HG03457 (cell line): ENCODE measurements around the gene GRIP1.

Experiments
- ATAC-seq: cut with Tn5 transposase; IDR thresholded peaks from one replicate; pipeline ENCODE4 v1.9.1; 2021; ENCODE audit warnings: moderate number of reproducible peaks; ENCODE audit not compliant: unreplicated experiment

Gene GRIP1

GRCh38 chr12:66345212-66345611, 333.7 kb downstream of the GRIP1 start:
- no peak for ATAC-seq

GRCh38 chr12:66341126-66341525, 337.8 kb downstream of the GRIP1 start:
- ATAC-seq: no peak

- ATAC-seq: no peak
Observed at GRCh38 chr12:66340131-66340530, 338.7 kb downstream of the GRIP1 start.

- ATAC-seq: no peak
Observed at GRCh38 chr12:66337381-66338010, 341.4 kb downstream of the GRIP1 start.

DNA sequence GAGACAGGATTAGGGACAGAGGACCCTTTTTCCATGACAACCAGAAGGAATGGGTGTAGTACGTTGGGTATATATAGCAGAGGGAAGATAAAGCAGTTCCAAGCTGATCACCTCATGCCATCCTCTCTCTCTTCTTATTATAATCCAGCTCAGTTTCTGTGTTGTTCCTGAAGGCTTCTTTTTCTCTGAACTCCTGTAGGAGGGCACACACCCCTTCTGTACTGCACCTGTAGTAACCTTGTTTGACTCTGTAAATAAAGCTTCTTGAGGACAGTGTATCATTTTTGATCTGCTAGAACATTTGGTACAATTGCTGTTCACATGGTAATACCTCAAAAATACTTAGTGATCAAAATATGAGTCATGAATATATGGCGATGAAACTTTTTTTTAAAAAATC, 343.1 kb downstream of the GRIP1 start:
- no peak for ATAC-seq

DNA sequence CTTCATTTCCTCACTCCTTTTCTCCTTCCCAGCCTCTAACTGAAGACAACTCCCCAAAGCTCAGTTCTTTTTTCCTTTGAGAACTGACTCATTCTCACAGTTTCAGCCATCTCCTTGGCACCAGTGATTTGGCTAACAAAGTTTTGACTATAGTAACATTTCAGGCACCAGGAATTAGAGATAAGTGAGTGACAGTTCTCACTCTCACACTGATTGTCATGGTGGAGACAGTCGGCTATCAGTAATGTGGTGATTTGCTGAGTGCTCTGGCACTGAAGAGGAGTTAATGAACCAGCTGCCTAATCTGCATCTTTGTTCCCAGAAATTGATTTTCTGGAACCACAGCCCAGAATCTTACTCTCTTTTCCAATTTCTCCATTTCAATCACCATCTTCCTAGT, 347.1 kb downstream of the GRIP1 start:
- no peak for ATAC-seq

- no peak for ATAC-seq
Observed at GRCh38 chr12:66331016-66331415, 347.9 kb downstream of the GRIP1 start.

GRCh38 chr12:66329941-66330340, 348.9 kb downstream of the GRIP1 start:
- ATAC-seq: no peak

DNA sequence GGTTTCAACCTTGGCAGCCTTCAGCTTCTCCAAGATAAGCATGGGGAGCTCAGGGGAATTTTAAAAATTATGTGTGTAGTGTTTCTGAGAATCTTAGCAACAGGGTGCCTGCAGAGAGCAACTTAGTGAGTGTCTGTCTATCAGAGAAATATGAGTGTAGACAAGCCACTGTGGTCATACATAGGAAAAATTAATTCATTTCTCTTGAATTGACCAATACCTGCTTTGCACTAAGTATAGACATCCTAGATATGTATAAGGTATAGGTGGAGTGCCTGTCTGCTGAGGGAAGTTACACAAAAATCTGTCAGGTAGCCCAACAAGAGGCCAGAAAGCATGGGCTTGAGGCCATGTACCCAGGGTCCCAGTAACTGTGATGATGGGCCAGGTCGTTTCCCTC, 355.9 kb downstream of the GRIP1 start:
- no peak for ATAC-seq

DNA sequence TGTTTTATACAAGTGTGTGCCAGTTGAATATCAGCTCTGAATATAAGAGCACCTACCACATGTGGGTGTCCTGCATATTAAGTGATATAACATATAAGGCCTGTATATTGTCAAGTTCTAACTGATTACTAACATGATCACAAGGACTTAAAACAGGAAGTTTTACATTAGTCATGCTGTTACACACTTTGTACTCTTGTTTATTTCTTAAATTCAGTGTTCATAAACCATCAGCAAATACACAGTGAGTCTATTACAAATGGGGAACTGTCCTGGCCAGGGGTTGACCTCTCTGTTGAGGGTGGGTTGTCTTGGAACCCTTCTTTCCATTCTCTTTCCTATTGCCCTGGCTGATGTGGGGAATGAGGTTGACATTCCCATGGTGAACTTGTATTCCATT, 357.4 kb downstream of the GRIP1 start:
- ATAC-seq: no peak

DNA sequence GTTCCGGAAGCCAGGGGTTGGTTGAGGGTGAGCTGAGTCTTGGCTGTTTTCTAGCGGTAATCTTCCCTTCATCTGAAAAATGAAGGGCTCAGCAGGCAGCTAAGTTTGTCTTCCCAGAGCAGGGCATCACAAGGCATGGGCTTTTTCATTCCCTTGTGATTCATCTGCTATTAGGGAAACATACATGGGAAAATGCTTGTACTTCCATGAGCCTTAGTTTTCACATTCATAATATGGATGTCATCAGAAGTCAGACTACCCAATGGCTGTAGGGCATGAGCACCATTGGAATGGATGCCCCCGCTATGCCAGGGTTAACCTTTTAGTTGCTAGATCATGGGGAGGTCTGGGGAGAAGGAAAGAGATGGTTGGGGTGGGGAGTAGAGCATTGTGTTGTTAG, 357.9 kb downstream of the GRIP1 start:
- ATAC-seq: no peak

- ATAC-seq: peak; percentile 57
Observed at GRCh38 chr12:66319266-66319954, 359.5 kb downstream of the GRIP1 start.

GRCh38 chr12:66314278-66314677, 364.6 kb downstream of the GRIP1 start:
- ATAC-seq: no peak

DNA sequence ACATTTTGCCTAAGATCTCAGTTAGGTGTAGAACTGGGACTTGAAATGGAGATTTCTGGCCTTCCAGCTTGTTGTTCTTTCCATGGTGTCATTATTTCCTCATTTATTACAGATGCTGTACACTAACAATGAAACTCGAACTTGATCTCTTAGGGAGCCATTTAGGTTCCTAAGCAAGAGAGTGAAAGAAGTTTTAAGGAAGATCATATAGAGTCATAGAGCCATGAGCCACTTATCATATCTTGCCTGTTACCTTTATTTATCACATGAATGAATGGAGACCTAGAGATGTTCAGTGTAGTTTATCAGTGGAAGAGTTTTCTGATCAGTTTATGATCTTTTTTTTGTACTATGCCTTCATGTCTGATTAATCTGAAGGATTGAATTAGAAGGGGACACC, 366.7 kb downstream of the GRIP1 start:
- no peak for ATAC-seq

DNA sequence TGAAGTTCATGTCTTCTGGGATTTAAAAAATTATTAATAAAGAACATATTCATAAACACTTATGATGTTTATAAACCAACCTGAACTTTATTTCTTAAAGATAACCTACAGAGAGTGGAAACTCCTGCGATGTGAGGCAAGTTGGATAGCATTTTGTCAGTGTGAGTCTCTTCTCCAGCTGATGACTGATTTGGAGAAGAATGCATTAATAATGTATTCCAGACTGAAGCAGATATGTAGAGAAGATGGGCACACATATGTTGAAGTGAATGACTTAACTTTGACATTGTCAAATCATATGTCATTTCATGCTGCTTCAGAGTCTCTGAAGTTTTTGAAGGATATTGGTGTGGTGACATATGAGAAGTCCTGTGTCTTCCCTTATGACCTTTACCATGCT, 369.3 kb downstream of the GRIP1 start:
- no peak for ATAC-seq

DNA sequence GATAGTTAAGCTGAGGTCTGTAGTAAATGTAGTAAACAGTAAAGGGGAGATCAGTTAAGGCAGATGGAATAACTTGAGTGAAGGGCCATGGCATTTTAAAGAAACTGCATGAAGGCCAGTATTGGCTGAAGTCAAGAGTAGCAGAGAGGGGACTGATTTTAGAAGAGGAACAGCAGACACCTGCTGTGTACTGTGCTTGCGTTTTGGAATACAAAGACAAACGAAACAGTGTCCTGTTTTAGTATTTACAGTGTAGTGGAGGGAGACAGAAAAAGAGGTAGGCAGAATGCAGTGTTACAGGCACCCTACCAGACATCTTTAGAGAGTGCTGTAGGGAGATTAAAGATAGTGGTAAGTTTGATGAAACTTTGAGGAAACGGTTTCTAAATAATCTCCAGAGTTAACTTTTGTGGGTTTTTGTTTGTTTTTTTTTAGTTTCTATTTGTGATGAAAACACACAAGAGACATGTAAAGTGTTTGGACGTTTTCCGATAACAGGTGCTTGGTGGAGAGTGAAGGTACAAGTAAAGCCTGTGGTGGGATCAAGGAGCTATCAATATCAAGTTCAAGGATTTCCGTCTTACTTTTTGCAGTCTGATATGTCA, 374.5 kb downstream of the GRIP1 start:
- ATAC-seq: no peak

DNA sequence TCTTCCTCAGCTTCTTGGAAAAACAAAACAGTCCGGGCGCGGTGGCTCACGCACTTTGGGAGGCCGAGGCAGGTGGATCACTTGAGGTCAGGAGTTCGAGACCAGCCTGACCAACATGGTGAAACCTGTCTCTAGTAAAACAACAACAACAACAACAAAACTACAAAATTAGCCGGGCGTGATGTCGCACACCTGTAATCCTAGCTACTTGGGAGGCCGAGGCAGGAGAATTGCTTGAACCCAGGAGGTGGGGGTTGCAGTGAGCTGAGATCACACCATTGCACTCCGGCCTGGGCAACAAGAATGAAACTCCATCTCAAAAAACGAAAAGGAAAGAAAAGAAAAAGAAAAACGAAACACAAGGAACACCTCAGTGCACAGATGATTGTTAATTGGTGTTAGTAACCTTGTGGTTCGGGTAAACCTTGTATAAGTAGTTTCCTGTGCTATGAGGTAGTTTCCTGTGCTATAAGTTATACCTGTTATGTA, 375.5 kb downstream of the GRIP1 start:
- ATAC-seq: peak; percentile 41

- ATAC-seq: no peak
Observed at GRCh38 chr12:66302827-66303169, 376.1 kb downstream of the GRIP1 start.

DNA sequence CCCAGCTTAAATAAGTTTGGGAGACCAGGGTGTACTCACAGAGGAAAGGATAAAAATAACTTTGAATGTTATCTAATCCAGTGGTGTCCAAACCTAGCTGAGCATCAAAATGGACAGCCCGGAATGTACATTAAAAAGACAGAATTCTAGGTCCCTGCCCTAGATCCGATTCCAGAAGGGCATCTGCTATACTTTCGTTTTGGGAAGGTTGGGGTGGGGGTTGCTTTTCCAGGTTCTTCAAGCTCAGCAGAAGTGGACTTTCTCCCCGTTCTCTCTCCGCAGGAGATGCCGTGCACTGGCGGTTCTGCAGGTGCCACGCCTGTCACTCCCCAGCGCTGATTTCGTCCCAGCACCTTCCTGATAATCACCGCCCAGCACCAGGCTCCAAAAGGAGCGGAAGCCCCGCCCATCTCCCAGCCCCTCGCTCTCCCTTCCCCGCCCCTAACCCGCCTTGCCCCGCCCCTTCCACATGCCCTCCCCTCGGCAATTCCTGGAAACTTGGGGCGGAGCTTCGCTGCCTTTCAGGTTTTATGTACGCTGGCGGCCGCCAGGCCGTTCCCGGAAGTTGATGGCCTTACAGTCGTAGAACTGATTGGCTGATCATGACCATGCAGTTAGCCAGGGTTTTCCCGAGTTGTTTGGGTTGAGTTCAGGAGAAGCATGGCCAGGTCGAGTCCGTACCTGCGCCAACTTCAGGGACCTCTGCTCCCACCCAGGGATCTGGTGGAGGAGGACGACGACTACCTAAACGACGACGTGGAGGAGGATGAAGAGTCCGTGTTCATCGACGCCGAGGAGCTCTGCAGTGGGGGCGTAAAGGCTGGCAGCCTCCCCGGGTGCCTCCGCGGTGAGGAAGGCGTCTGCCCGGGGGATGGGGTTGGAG, 376.7 kb downstream of the GRIP1 start, which contains the start of gene HELB:
Gene HELB (plus strand): TSS at position 550 of the 883 bp plus-strand sequence. CDS start 111 bp downstream, at position 661.
- ATAC-seq: peak; percentile 92

DNA sequence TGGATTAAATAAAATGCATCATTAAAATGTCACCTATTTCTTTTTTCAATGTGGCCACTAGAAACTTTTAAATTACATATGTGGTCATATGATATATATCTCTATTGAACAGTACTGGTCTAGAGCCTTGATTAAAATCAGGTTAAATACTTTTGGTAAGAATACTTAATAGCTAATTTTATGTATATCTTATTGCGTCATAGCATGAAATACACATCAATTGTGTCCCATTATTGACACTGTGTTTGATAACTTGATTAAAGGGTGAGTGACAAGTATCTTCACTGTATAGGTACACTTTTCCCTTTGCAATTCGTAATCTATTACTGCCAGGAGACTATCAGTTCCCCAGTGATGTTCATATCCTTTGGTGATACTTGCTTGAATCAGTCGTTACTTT, 381.0 kb downstream of the GRIP1 start:
- no peak for ATAC-seq
